Right cardiac atrium (tissue), 5 donors: Measurements from ENCODE around the gene PADI6. TPM values are rescaled to one million over a fixed set of nuclear protein-coding genes. Genes with fewer than 3 reads are reported as not detected.
A peak's percentile ranks its signal among the peaks of the same experiment; 100 is the strongest.

Experiments
- ATAC-seq, 2 donors: fragments of 200-7000 bp; cut with Tn5 transposase; one replicate each; pipeline versions ENCODE4 v1.8.0 to v1.9.1; 2020; ENCODE audit warnings: moderate library complexity in 2 of 2, mild to moderate bottlenecking in 1 of 2
- DNase-seq, 3 donors: peaks; one replicate each; pipeline ENCODE4 v3.0.0-alpha.2; 2020
- H3K27ac ChIP-seq: one replicate; pipeline ENCODE4 v1.5.1; 2013; ENCODE audit warnings: mild to moderate bottlenecking, low read length, control low read depth, moderate library complexity
- H3K27me3 ChIP-seq: one replicate; pipeline ENCODE4 v1.6.1; 2013; ENCODE audit not compliant: control insufficient read depth, insufficient read depth
- H3K4me1 ChIP-seq: one replicate; pipeline ENCODE4 v1.6.1; 2013; ENCODE audit warnings: low read length; ENCODE audit not compliant: control insufficient read depth, insufficient read depth
- H3K4me3 ChIP-seq: one replicate; pipeline ENCODE4 v1.5.1; 2013; ENCODE audit warnings: low read length, control low read depth
- H3K9me3 ChIP-seq: one replicate; pipeline ENCODE4 v1.6.1; 2013; ENCODE audit warnings: low read length; ENCODE audit not compliant: control insufficient read depth
- WGBS: extraction: QIAGEN DNeasy Blood & Tissue Kit; methylation state at CpG from one replicate; pipeline ENCODE4 v1.1.7; 2013; 5-methylcytosine and 5-hydroxymethylcytosine counted together
- intact Hi-C, 4 donors: fragments of 100-400 bp; cut with DNase I; formaldehyde crosslinking; loops; one replicate each; pipeline versions ENCODE4 v1.11.0 to v1.14.0; 2022 to 2023
- polyA plus RNA-seq: library from polyadenylated mRNA; stranded (reverse); fragments of 200-250 nt; gene quantifications from one replicate; pipeline ENCODE4 v1.2.3, GENCODE V29; 2013
- total RNA-seq, 4 donors: library from RNA; stranded (reverse); fragmentation: NEBNext Ultra II Directional; extraction: Animal tissue kit (Norgen Biotek cat#: 25700); gene quantifications; one replicate each; pipeline ENCODE4 v1.2.1, GENCODE V29; 2021
- donor health status: healthy with polysubstance abuse.
- donor health status: DM: no; HTN: yes; CAD: no.
- donor health status: DM: no; HTN: no; CAD: no.
- donor health status: DM: no; HTN: yes; CAD: no; lungs with severe emphysema.
- donor health status: DM: yes; HTN: yes; CAD: no.

Gene PADI6
- total and polyA plus RNA-seq, 5 donors, result not detected

DNA sequence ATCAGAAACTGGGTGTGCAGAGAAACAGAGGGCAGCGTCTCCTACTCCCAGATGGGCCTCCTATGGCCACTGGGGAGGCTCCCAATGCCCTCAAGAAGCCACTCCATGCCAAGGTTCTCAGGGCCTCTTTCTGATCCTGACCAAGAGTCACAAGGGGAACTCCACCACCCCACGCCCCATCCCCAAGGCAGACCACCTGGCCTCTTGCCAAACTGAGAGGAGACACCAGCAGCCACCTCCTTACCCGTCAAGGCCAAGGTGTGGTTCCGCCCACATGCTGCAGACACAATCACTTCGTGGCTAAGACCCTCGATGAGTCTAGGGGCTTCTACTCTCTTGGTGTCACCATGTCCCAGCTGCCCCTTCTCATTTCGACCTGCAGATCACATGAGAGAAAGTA lies 50.5 kb downstream of the PADI6 start:
- no peak overlapping the region for H3K27ac ChIP-seq
- DNase-seq (peak in 1 of 3 donors; percentile 40), ATAC-seq (no peak)
- no peaks in the 10 kb centered on the region for H3K9me3 ChIP-seq
- H3K4me1 ChIP-seq, result no peaks in the 10 kb centered on the region
- WGBS, result 71% methylated on average over 7 of the region's 7 CpGs
- H3K27me3 ChIP-seq, result no peaks in the 10 kb centered on the region
- intact Hi-C loops, result loop anchor here in 3 of 4 donors (10.0 kb wide), 2 partner anchors 52 to 62 kb away; no protein-coding TSS in a partner anchor
- H3K4me3 ChIP-seq, result no peak overlapping the region

- WGBS, result 51% methylated on average over 13 of the region's 13 CpGs
- ATAC-seq, result peak; percentile 58 to 61
- H3K27ac ChIP-seq, result peak overlapping the region; percentile 24
- H3K27me3 ChIP-seq, result no peaks in the 10 kb centered on the region
- peak; percentile 43 to 74 (median 70) for DNase-seq
- no peak overlapping the region for H3K4me3 ChIP-seq
- no peaks in the 10 kb centered on the region for H3K4me1 ChIP-seq
- no peaks in the 10 kb centered on the region for H3K9me3 ChIP-seq
- intact Hi-C loops, result loop anchor here in 3 of 4 donors (10.0 kb wide), 2 partner anchors 51 to 61 kb away; no protein-coding TSS in a partner anchor
Measured at GRCh38 chr1:17423781-17424245, 51.8 kb downstream of the PADI6 start.

- intact Hi-C loops, result loop anchor here in 3 of 4 donors (10.0 kb wide), 2 partner anchors 49 to 59 kb away; no protein-coding TSS in a partner anchor
- H3K9me3 ChIP-seq, result no peaks in the 10 kb centered on the region
- H3K27me3 ChIP-seq, result no peaks in the 10 kb centered on the region
- no peaks in the 10 kb centered on the region for H3K4me1 ChIP-seq
- WGBS, result 92% methylated on average over 18 of the region's 18 CpGs
- H3K27ac ChIP-seq, result no peak overlapping the region
- peak in 2 of 3 donors; percentile 34 to 40 for DNase-seq
- ATAC-seq, result no peak
- no peak overlapping the region for H3K4me3 ChIP-seq
Measured at GRCh38 chr1:17425806-17426600, 54.0 kb downstream of the PADI6 start.

- H3K9me3 ChIP-seq, result no peaks in the 10 kb centered on the region
- intact Hi-C loops, result loop anchor here in 3 of 4 donors (10.0 kb wide), 2 partner anchors 47 to 57 kb away; no protein-coding TSS in a partner anchor
- ATAC-seq, result no peak
- H3K27ac ChIP-seq, result no peak overlapping the region
- H3K4me1 ChIP-seq, result no peaks in the 10 kb centered on the region
- H3K27me3 ChIP-seq, result no peaks in the 10 kb centered on the region
- WGBS, result 79% methylated on average over 21 of the region's 21 CpGs
- no peak overlapping the region for H3K4me3 ChIP-seq
- DNase-seq, result peak in 2 of 3 donors; percentile 26 to 60
Measured at GRCh38 chr1:17427696-17428660, 56.0 kb downstream of the PADI6 start.

GRCh38 chr1:17429183-17429582 lies 57.2 kb downstream of the PADI6 start:
- WGBS, result 92% methylated on average over 9 of the region's 9 CpGs
- no peak overlapping the region for H3K27ac ChIP-seq
- H3K4me3 ChIP-seq, result no peak overlapping the region
- H3K9me3 ChIP-seq, result no peaks in the 10 kb centered on the region
- intact Hi-C loops, result loop anchor here in 3 of 4 donors (10.0 kb wide), 2 partner anchors 46 to 56 kb away; no protein-coding TSS in a partner anchor
- no peaks in the 10 kb centered on the region for H3K27me3 ChIP-seq
- H3K4me1 ChIP-seq, result no peaks in the 10 kb centered on the region
- DNase-seq, result peak in 1 of 3 donors; percentile 15
- no peak for ATAC-seq

DNA sequence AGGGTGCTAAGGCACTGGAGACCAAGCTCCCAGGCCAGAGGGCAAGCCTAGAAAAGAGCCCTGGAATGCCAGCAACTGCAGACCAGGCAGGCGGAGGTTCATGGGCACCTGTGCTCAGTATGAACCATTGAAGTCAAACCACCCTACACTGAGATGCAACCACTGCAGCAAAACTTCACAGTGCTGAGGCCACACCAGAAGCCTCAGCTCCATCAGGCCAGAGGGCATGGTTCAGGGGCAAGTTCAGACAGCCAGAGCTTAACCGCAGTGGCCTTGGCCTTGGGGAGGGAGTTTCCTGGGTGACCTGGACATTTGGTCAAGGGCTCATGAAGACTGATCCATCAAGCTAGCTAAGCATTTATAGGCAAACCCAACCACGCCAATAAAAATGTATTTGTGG lies 60.4 kb downstream of the PADI6 start:
- WGBS, result 95% methylated on average over 3 of the region's 3 CpGs

DNA sequence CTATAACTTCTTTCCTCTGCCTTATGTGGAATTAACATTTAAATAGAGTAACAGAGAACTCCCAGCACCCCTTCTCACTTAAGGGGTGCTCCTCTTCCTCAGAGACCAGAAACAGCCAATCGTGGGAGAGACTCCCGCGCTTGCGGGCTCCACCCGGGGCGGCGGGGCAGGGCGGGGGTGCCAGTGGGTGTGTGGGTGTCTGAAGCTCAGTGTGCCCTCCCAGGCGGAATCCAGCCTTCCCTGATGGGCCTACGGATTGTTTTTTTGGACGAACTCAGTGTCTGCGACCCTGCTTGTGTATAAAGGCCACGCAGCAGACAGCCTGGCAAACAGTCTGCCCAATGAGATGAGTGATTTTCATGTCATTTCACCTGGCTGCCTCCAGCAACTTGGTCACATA lies 61.3 kb downstream of the PADI6 start:
- 92% methylated on average over 13 of the region's 13 CpGs for WGBS

More for the DNA sequence above, 60.4 kb downstream of the PADI6 start:
- Histone ChIP-seq H3K27ac (no peak overlapping the region), H3K4me3 (no peak overlapping the region), H3K27me3 (no peaks in the 10 kb centered on the region), H3K9me3 (no peaks in the 10 kb centered on the region), H3K4me1 (no peaks in the 10 kb centered on the region)
- DNase-seq (peak in 1 of 3 donors; percentile 7), ATAC-seq (no peak)
- intact Hi-C loops, result no loop called here

GRCh38 chr1:17434016-17434415 lies 62.0 kb downstream of the PADI6 start:
- H3K4me1 ChIP-seq, result no peaks in the 10 kb centered on the region
- no peak for DNase-seq
- 75% methylated on average over 3 of the region's 3 CpGs for WGBS
- intact Hi-C loops, result no loop called here
- no peak overlapping the region for H3K4me3 ChIP-seq
- no peaks in the 10 kb centered on the region for H3K9me3 ChIP-seq
- H3K27me3 ChIP-seq, result no peaks in the 10 kb centered on the region
- no peak overlapping the region for H3K27ac ChIP-seq
- no peak for ATAC-seq

More for the DNA sequence above, 61.3 kb downstream of the PADI6 start:
- intact Hi-C loops, result no loop called here
- ATAC-seq, result no peak
- no peak for DNase-seq
- Histone ChIP-seq H3K27ac (no peak overlapping the region), H3K4me3 (no peak overlapping the region), H3K27me3 (no peaks in the 10 kb centered on the region), H3K4me1 (no peaks in the 10 kb centered on the region), H3K9me3 (no peaks in the 10 kb centered on the region)

DNA sequence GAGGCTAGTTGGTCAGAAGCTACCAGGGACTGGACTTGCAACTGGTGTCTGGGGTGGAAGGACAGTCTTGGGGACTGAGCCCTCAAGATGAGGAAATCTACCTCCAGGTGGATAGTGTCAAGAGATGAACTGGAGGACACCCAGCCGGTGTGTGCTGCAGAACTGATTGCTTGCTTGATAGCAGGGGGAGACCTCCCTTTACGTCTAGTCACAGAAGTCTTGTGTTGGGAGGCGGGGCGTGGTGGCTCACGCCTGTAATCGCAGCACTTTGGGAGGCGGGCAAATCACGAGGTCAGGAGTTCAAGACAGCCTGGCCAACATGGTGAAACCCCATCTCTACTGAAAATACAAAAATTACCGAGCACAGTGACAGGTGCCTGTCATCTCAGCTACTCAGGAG lies 62.6 kb downstream of the PADI6 start:
- intact Hi-C loops, result no loop called here
- DNase-seq (no peak), ATAC-seq (no peak)
- H3K9me3 ChIP-seq, result no peaks in the 10 kb centered on the region
- 82% methylated on average over 9 of the region's 9 CpGs for WGBS
- no peaks in the 10 kb centered on the region for H3K27me3 ChIP-seq
- H3K4me3 ChIP-seq, result no peak overlapping the region
- no peaks in the 10 kb centered on the region for H3K4me1 ChIP-seq
- H3K27ac ChIP-seq, result no peak overlapping the region

GRCh38 chr1:17436380-17437174 lies 64.6 kb downstream of the PADI6 start:
- Histone ChIP-seq H3K27me3 (no peaks in the 10 kb centered on the region), H3K4me1 (no peaks in the 10 kb centered on the region), H3K9me3 (no peaks in the 10 kb centered on the region), H3K27ac (peak overlapping the region; percentile 70), H3K4me3 (peak overlapping the region; percentile 99)
- ATAC-seq, result no peak
- 43% methylated on average over 13 of the region's 13 CpGs for WGBS
- DNase-seq, result no peak
- intact Hi-C loops, result no loop called here
